CD8-positive, alpha-beta memory T cell (primary cell): ENCODE data around the gene VAMP2. TPM values are rescaled to one million over a fixed set of nuclear protein-coding genes. Genes with fewer than 3 reads are reported as not detected.

Experiments
- CTCF ChIA-PET: fragments of 350-600 bp; sonication (Branson Sonifier 250); formaldehyde crosslinking; loops from one replicate; lab custom pipeline; 2021; ENCODE audit warnings: antibody characterized with exemption; lab: Charles Lee
- POLR2A ChIA-PET: fragments of 350-600 bp; sonication (Branson Sonifier 250); formaldehyde crosslinking; loops from one replicate; lab custom pipeline; 2021; ENCODE audit warnings: antibody characterized with exemption; lab: Charles Lee
- DNase-seq, 5 donors: peaks; one replicate each; pipeline versions ENCODE4 v3.0.0 to v3.0.0-alpha.2; 2020 to 2022; ENCODE audit warnings: mixed read lengths in 1 of 5
- H3K27ac ChIP-seq: one replicate; pipeline ENCODE4 v1.7.0; 2013; ENCODE audit warnings: low read depth, mild to moderate bottlenecking, low read length, moderate library complexity
- H3K27me3 ChIP-seq: 2 replicates; pipeline ENCODE4 v1.7.0; 2013; ENCODE audit warnings: low read length, mild to moderate bottlenecking; ENCODE audit not compliant: insufficient read depth, poor library complexity, severe bottlenecking
- H3K36me3 ChIP-seq: 2 replicates; pipeline ENCODE4 v1.7.0; 2013; ENCODE audit warnings: mild to moderate bottlenecking, low read length, moderate library complexity; ENCODE audit not compliant: insufficient read depth
- H3K4me1 ChIP-seq: 2 replicates; pipeline ENCODE4 v1.7.0; 2013; ENCODE audit warnings: mild to moderate bottlenecking, low read length, moderate library complexity; ENCODE audit not compliant: insufficient read depth
- H3K4me3 ChIP-seq: 2 replicates; pipeline ENCODE4 v1.7.0; 2013; ENCODE audit warnings: mild to moderate bottlenecking, low read length
- H3K9me3 ChIP-seq: 2 replicates; pipeline ENCODE4 v1.7.0; 2013; ENCODE audit warnings: mild to moderate bottlenecking, low read length
- H3K27ac Mint-ChIP-seq, 8 donors: one replicate each; pipeline ENCODE4 v1.8.0; 2020 to 2021; ENCODE audit warnings: mixed read lengths in 8 of 8, mild to moderate bottlenecking in 6 of 8, inconsistent platforms in 3 of 8, moderate library complexity in 3 of 8
- H3K27me3 Mint-ChIP-seq, 2 donors: one replicate each; pipeline ENCODE4 v1.8.0; 2020 to 2021; ENCODE audit warnings: mixed read lengths in 2 of 2, mild to moderate bottlenecking in 1 of 2, moderate library complexity in 1 of 2
- H3K36me3 Mint-ChIP-seq, 3 donors: one replicate each; pipeline ENCODE4 v1.8.0; 2020 to 2021; ENCODE audit warnings: mixed read lengths in 3 of 3, inconsistent platforms in 1 of 3, mild to moderate bottlenecking in 1 of 3
- H3K4me1 Mint-ChIP-seq, 3 donors: one replicate each; pipeline ENCODE4 v1.8.0; 2020 to 2021; ENCODE audit warnings: mixed read lengths in 3 of 3, inconsistent platforms in 1 of 3, mild to moderate bottlenecking in 1 of 3
- H3K4me3 Mint-ChIP-seq, 7 donors: one replicate each; pipeline ENCODE4 v1.8.0; 2020 to 2021; ENCODE audit warnings: mixed read lengths in 7 of 7, mild to moderate bottlenecking in 6 of 7, moderate library complexity in 4 of 7, inconsistent platforms in 2 of 7
- H3K9me3 Mint-ChIP-seq, 5 donors: one replicate each; pipeline ENCODE4 v1.8.0; 2020 to 2022; ENCODE audit warnings: mixed read lengths in 5 of 5, mild to moderate bottlenecking in 3 of 5, moderate library complexity in 2 of 5, inconsistent platforms in 1 of 5
- polyA plus RNA-seq: library from polyadenylated mRNA; unstranded; fragments of 300-500 nt; fragmentation: Illumina TruSeq; gene quantifications from one replicate; pipeline ENCODE4 v1.2.3, GENCODE V29; 2021
- total RNA-seq, 2 experiments: library from RNA; stranded (reverse); gene quantifications; one replicate each; pipeline ENCODE4 v1.2.3, GENCODE V29; 2021

VAMP2 gene, protein sequence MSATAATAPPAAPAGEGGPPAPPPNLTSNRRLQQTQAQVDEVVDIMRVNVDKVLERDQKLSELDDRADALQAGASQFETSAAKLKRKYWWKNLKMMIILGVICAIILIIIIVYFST
- 10 to 100 TPM; 38.3 to 41.0 TPM for total RNA-seq
- 98.3 TPM for polyA plus RNA-seq

DNA sequence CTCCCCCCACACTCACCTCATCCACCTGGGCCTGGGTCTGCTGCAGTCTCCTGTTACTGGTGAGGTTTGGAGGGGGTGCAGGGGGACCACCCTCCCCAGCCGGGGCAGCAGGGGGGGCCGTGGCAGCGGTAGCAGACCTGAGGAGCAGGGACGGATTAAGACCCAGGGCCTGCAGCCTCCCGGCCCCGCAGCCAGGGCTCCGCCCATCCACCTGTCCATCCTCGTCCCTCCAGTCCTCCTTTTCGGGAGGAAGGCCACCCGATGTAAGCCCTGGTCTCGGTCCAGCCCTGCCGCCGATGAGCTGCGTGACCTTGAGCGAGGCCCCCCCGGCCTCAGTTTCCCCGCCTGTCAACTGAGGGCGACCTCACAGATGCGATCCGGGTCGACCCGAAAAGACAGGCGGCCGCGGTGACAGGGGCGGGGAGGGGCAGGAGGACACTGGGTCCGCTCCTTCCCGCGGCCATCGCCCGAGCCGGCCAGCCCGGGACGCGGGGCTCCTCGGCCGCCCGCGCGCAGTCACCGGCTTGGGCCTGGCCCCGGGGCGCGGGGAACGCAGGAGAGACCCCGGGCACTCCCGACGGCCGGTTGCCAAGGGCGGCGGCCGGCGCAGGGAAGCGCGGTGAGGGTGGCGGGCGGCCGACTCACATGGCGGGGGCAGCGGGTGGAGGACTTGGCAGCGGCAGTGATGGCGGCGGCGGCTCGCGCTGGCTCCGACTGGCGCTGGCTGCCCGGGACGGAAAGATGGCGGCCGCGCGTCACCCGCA, at the start of gene VAMP2:
VAMP2 (minus strand) TSS at position 716 of the 764 bp plus-strand sequence; CDS start at position 647, 69 bp downstream.
- CTCF ChIA-PET: interaction anchor here (1.0 to 3.0 kb wide), 2 partner anchors 43 to 60 kb away, joined by 3 to 11 read pairs; no protein-coding TSS in a partner anchor
- no peaks in the 10 kb centered on the region for H3K27me3 ChIP-seq
- peak within 1 kb of the TSS; percentile 96 for H3K4me3 ChIP-seq
- peaks cover 60% of the 10 kb centered on the region for H3K4me1 ChIP-seq
- peak within 1 kb of the TSS; percentile 98 for H3K27ac ChIP-seq
- H3K27me3 Mint-ChIP-seq: peaks cover 0 to 3% of the 10 kb centered on the region in 2 donors
- no peaks in the 10 kb centered on the region for H3K9me3 ChIP-seq
- H3K4me3 Mint-ChIP-seq: peak within 1 kb of the TSS; percentile 87 to 95 (median 93)
- H3K27ac Mint-ChIP-seq: peak within 1 kb of the TSS; percentile 94 to 100 (median 98)
- peak; percentile 81 to 90 (median 86) for DNase-seq
- H3K4me1 Mint-ChIP-seq: peaks cover 54 to 66% (median 58%) of the 10 kb centered on the region in 3 donors
- POLR2A ChIA-PET: interaction anchor here (0.5 to 3.2 kb wide), 4 partner anchors 11 to 43 kb away, joined by 3 to 46 read pairs (median 3); no protein-coding TSS in a partner anchor
- H3K36me3 Mint-ChIP-seq: peaks cover 5 to 40% (median 13%) of the 10 kb centered on the region in 3 donors
- H3K36me3 ChIP-seq: peaks cover 30% of the 10 kb centered on the region
- no peaks in the 10 kb centered on the region for H3K9me3 Mint-ChIP-seq

DNA sequence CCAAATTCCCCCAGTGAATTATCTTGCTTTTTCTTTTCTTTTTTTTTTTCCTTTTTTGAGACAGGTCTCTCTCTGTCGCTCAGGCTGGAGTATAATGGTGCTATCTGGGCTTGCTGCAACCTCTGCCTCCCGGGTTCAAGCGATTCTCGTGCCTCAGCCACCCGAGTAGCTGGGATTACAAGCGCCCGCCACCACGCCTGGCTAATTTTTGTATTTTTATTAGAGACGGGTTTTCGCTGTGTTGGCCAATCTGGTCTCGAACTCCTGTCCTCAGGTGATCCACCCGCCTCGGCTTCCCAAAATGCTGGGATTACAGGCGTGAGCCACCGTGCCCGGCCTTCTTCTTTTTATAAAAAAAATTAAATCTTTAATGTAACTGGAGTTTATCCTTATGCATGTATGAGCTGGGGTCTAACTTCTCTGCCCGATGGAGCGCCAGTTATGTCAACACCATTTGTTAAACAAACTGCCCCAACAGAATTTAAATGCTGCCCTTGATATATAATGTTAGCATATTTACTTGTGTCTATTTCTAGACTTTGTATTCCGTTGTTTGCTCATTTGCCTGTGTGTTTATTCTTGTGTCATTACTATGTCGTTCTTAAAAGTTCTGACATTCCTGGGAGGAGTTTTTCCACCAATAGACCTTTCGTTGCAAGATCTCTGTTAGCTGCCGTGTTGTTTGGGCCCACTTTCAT, 48.2 kb upstream of the VAMP2 start:
- no peaks in the 10 kb centered on the region for H3K27me3 ChIP-seq
- POLR2A ChIA-PET: interaction anchor here (0.5 to 2.4 kb wide), 16 partner anchors 8 to 1176 kb away, joined by 3 to 24 read pairs (median 4); partner anchors contain the start of genes CTC1 and SLC25A35
- DNase-seq: no peak
- peak overlapping the region; percentile 93 for H3K4me3 ChIP-seq
- H3K4me3 Mint-ChIP-seq: peak overlapping the region; percentile 83 to 96 (median 89)
- H3K27ac Mint-ChIP-seq: peak overlapping the region; percentile 53 to 95 (median 92)
- CTCF ChIA-PET: interaction anchor here (0.7 to 1.8 kb wide), 8 partner anchors 11 to 132 kb away, joined by 3 to 10 read pairs (median 4); no protein-coding TSS in a partner anchor
- H3K36me3 Mint-ChIP-seq: peaks cover 0 to 4% (median 0%) of the 10 kb centered on the region in 3 donors
- H3K4me1 Mint-ChIP-seq: peaks cover 15 to 22% (median 17%) of the 10 kb centered on the region in 3 donors
- peaks cover 0 to 3% of the 10 kb centered on the region in 2 donors for H3K27me3 Mint-ChIP-seq
- no peaks in the 10 kb centered on the region for H3K36me3 ChIP-seq
- H3K9me3 ChIP-seq: no peaks in the 10 kb centered on the region
- no peaks in the 10 kb centered on the region for H3K9me3 Mint-ChIP-seq
- H3K4me1 ChIP-seq: peaks cover 12% of the 10 kb centered on the region
- H3K27ac ChIP-seq: peak overlapping the region; percentile 61

DNA sequence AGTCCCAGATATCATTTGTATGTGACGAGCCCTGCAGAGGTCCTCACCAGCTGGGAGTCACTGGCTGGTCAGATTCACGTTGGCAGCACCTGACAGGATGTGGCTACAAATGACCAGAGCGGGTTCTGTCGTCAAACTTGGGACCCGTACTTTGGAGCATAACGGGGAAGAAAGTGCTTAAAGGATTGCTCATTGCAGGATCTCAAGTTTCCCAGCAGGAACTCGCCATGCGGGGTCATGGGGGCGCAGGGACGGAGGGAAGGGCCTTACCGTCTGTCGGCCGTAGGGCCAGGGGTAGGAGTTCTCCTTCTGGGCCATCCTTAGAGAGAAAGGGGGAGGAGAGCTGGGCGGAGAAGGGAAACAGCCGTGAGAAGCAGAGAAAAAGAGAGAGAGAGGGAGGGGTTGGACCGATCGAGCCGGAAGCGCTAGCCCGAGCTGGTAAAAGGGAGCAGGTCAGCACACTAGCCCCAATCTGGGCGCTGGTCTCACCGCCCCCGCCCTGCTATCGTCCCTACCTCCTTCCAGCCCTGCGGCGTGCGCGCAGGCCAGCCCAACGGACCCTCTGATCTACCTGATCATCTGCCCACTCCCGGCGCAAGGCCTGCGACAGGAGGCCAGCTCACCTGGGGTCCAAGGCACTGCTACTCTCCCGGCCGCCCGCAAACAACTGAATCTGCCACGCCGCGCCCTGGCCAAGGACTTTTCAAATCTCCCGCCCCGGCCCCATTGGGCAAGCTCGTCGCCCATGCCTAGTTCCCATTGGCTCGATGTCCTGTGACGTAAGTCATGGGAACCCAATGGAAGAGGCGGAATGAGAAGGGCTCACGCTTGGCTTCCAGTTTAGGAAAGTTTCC, 47.4 kb upstream of the VAMP2 start, which contains the start of gene AURKB:
AURKB (minus strand) TSS at position 669 of the 854 bp plus-strand sequence; CDS start at position 318, 351 bp downstream.
- CTCF ChIA-PET: interaction anchor here (0.7 to 1.8 kb wide), 8 partner anchors 11 to 131 kb away, joined by 3 to 10 read pairs (median 4); no protein-coding TSS in a partner anchor
- H3K4me1 ChIP-seq: peaks cover 12% of the 10 kb centered on the region
- Mint-ChIP-seq H3K27ac (peak within 1 kb of the TSS; percentile 53 to 95 (median 92)), H3K9me3 (no peaks in the 10 kb centered on the region), H3K4me3 (peak within 1 kb of the TSS; percentile 83 to 96 (median 89)), H3K36me3 (peaks cover 0 to 4% (median 0%) of the 10 kb centered on the region in 3 donors), H3K4me1 (peaks cover 15 to 22% (median 17%) of the 10 kb centered on the region in 3 donors), H3K27me3 (peaks cover 0 to 3% of the 10 kb centered on the region in 2 donors)
- no peaks in the 10 kb centered on the region for H3K27me3 ChIP-seq
- no peaks in the 10 kb centered on the region for H3K9me3 ChIP-seq
- POLR2A ChIA-PET: interaction anchor here (0.5 to 2.4 kb wide), 15 partner anchors 8 to 1175 kb away, joined by 3 to 24 read pairs (median 4); partner anchors contain the start of genes CTC1 and SLC25A35
- H3K27ac ChIP-seq: peak within 1 kb of the TSS; percentile 61
- no peaks in the 10 kb centered on the region for H3K36me3 ChIP-seq
- H3K4me3 ChIP-seq: peak within 1 kb of the TSS; percentile 93
- DNase-seq: peak; percentile 86 to 96 (median 92)

DNA sequence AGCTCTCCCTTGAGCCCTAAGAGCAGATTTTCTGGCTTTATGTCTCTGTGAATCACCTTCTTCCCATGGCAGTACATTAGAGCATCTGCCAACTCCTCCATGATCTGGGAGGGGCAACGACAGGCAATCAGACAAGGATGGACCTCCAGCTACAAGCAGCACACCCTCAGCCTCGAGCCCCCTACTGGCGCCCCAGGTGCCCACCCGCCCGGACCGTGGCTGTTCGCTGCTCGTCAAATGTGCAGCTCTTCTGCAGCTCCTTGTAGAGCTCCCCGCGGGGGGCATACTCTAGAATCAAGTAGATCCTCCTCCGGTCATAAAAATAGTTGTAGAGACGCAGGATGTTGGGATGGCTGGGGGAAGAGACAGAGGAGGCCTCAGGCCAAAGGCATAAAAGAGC, 43.8 kb upstream of the VAMP2 start:
- peak overlapping the region in 1 of 7 donors; percentile 72 for H3K4me3 Mint-ChIP-seq
- peaks cover 15 to 17% (median 17%) of the 10 kb centered on the region in 3 donors for H3K4me1 Mint-ChIP-seq
- ChIA-PET CTCF (interaction anchor here (1.1 to 1.9 kb wide), 3 partner anchors 13 to 48 kb away, joined by 3 to 9 read pairs (median 6); no protein-coding TSS in a partner anchor), POLR2A (no interaction called here)
- Histone ChIP-seq H3K27me3 (no peaks in the 10 kb centered on the region), H3K36me3 (no peaks in the 10 kb centered on the region), H3K27ac (no peak overlapping the region), H3K4me1 (peaks cover 12% of the 10 kb centered on the region), H3K9me3 (no peaks in the 10 kb centered on the region), H3K4me3 (no peak overlapping the region)
- no peaks in the 10 kb centered on the region for H3K9me3 Mint-ChIP-seq
- peaks cover 0 to 4% (median 0%) of the 10 kb centered on the region in 3 donors for H3K36me3 Mint-ChIP-seq
- peaks cover 0 to 3% of the 10 kb centered on the region in 2 donors for H3K27me3 Mint-ChIP-seq
- no peak for DNase-seq
- H3K27ac Mint-ChIP-seq: peak overlapping the region in 1 of 8 donors; percentile 42

DNA sequence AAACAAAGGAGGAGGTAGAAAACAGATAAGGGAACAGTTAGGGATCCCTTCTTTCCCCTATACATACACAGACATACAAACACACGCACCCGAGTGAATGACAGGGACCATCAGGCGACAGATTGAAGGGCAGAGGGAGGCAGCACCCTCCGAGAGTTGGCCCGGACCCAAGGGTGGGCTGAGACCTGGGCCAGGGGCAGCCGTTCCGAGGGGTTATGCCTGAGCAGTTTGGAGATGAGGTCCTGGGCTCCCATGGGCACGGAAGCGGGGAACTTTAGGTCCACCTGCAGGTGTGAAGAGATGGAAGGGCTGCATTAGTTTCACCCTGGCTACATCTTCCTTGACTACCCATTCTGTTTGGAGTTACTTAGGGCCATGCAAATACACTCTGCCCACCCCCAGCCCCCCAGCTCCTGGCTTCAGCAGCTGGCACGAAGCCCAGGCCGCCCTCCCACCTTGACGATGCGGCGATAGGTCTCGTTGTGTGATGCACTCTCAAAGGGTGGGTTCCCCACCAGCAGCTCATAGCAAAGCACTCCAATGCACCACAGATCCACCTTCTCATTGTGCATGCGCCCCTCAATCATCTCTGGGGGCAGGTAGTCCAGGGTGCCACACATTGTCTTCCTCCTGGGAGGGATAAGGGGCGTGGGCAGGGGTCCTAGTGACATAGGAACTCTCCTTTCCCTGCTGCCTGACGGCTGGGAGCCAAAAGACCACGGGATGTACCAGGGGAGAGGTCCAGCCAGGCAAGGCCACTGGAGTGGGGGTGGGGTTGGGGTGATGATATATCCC, 42.2 kb upstream of the VAMP2 start:
- no peak overlapping the region for H3K27ac ChIP-seq
- no peaks in the 10 kb centered on the region for H3K27me3 ChIP-seq
- Mint-ChIP-seq H3K4me3 (peak overlapping the region in 1 of 7 donors; percentile 59), H3K27ac (peak overlapping the region in 2 of 8 donors; percentile 23 to 87), H3K9me3 (no peaks in the 10 kb centered on the region), H3K4me1 (peaks cover 6 to 8% (median 7%) of the 10 kb centered on the region in 3 donors), H3K27me3 (peaks cover 0 to 2% of the 10 kb centered on the region in 2 donors), H3K36me3 (peaks cover 0 to 2% (median 0%) of the 10 kb centered on the region in 3 donors)
- H3K9me3 ChIP-seq: no peaks in the 10 kb centered on the region
- no peak overlapping the region for H3K4me3 ChIP-seq
- peaks cover 2% of the 10 kb centered on the region for H3K4me1 ChIP-seq
- no peak for DNase-seq
- ChIA-PET CTCF (interaction anchor here (1.2 kb wide), 1 partner anchor 10 kb away, joined by 3 read pairs; no protein-coding TSS in a partner anchor), POLR2A (no interaction called here)
- no peaks in the 10 kb centered on the region for H3K36me3 ChIP-seq

DNA sequence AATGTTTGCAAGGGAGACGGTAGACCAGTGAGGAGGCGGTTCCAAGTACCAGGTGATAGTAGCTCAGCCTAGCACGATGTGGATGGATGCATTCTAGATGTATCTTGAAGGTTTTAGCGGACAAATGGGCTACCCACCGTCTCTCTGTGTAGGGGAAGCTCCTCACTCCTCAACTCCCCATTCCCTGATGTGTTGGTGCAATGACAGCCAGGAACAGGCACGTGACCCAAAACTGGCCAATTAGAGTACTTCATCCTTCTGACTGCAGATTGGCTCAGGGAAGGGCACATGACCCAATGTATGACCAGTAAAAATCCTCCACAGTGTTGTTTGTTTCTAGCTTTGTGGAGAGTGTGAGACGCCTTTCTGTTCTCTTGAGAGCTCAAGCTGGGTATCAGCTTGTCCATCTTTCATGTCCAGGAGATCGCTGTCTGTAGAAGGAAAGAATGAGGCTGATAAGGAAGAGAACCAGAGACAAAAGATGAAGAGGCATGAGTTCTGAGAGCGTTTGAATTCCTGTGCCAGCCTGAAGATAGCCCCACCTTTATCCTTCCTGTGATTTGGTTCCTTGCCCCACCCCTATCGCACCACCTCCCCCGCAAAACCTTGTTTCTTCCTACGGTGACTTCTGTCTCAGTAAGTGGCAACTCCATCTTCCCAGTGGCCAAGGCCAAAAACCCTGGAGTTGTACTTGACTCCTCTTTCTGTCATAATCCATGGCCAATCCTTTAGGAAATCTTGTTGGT, 29.5 kb upstream of the VAMP2 start:
- no peaks in the 10 kb centered on the region for H3K36me3 ChIP-seq
- no peaks in the 10 kb centered on the region for H3K27me3 Mint-ChIP-seq
- H3K4me3 Mint-ChIP-seq: no peak overlapping the region
- CTCF ChIA-PET: interaction anchor here (0.8 to 2.2 kb wide), 6 partner anchors 14 to 73 kb away, joined by 3 to 13 read pairs (median 4); partner anchors contain the start of gene AURKB
- H3K9me3 ChIP-seq: no peaks in the 10 kb centered on the region
- H3K36me3 Mint-ChIP-seq: peaks cover 0 to 9% (median 0%) of the 10 kb centered on the region in 3 donors
- no peaks in the 10 kb centered on the region for H3K9me3 Mint-ChIP-seq
- H3K27ac Mint-ChIP-seq: no peak overlapping the region
- peak overlapping the region; percentile 59 for H3K27ac ChIP-seq
- POLR2A ChIA-PET: interaction anchor here (0.6 to 7.6 kb wide), 7 partner anchors 17 to 632 kb away, joined by 3 to 120 read pairs (median 4); partner anchors contain the start of gene AURKB
- no peaks in the 10 kb centered on the region for H3K27me3 ChIP-seq
- H3K4me1 Mint-ChIP-seq: peaks cover 19 to 23% (median 21%) of the 10 kb centered on the region in 3 donors
- peak overlapping the region; percentile 54 for H3K4me3 ChIP-seq
- DNase-seq: peak in 3 of 5 donors; percentile 35 to 72 (median 45)
- peaks cover 39% of the 10 kb centered on the region for H3K4me1 ChIP-seq
